GM23338 (cell line): ENCODE results near the gene PLIN5. TPM values are rescaled to one million over a fixed set of nuclear protein-coding genes. Genes with fewer than 3 reads are reported as not detected.

ENCODE experiments used
- ATAC-seq: fragments of 200-7000 bp; cut with Tn5 transposase; 3 replicates; pipeline ENCODE4 v1.9.1; 2020
- DNase-seq: peaks from one replicate; pipeline ENCODE4 v3.0.0-alpha.2; 2015; ENCODE audit warnings: low spot score
- H2AFZ ChIP-seq: fragments of 200-600 bp; sonication (generic); 2 replicates; pipeline ENCODE4 v1.8.0; 2016; ENCODE audit warnings: antibody characterized with exemption, mild to moderate bottlenecking, moderate library complexity
- H3F3A ChIP-seq: fragments of 200-600 bp; sonication (generic); replicated peaks from 2 replicates; pipeline ENCODE4 v1.8.0; 2017; ENCODE audit warnings: antibody characterized with exemption, mixed run types, low read depth
- H3K27ac ChIP-seq: fragments of 200-600 bp; sonication (generic); 2 replicates; pipeline ENCODE4 v1.6.1; 2016; ENCODE audit warnings: low read depth
- H3K27me3 ChIP-seq: fragments of 200-600 bp; sonication (generic); 2 replicates; pipeline ENCODE4 v1.8.0; 2016; ENCODE audit warnings: mild to moderate bottlenecking, mixed run types, moderate library complexity; ENCODE audit not compliant: insufficient read depth
- H3K36me3 ChIP-seq: fragments of 200-600 bp; sonication (generic); 2 replicates; pipeline ENCODE4 v1.8.0; 2016; ENCODE audit warnings: mild to moderate bottlenecking; ENCODE audit not compliant: insufficient read depth
- H3K4me1 ChIP-seq: fragments of 200-600 bp; sonication (generic); 2 replicates; pipeline ENCODE4 v1.8.0; 2016; ENCODE audit warnings: mild to moderate bottlenecking, moderate library complexity; ENCODE audit not compliant: insufficient read depth
- H3K4me2 ChIP-seq: fragments of 200-600 bp; sonication (generic); 2 replicates; pipeline ENCODE4 v1.7.1; 2017; ENCODE audit warnings: mixed run types
- H3K4me3 ChIP-seq: fragments of 200-600 bp; sonication (generic); 2 replicates; pipeline ENCODE4 v1.6.1; 2016; ENCODE audit warnings: mixed run types
- H3K79me2 ChIP-seq: fragments of 200-600 bp; sonication (generic); replicated peaks from 2 replicates; pipeline ENCODE4 v1.8.0; 2017; ENCODE audit warnings: mild to moderate bottlenecking; ENCODE audit not compliant: insufficient read depth
- H3K9me2 ChIP-seq: fragments of 200-600 bp; sonication (generic); 2 replicates; pipeline ENCODE4 v1.8.0; 2017; ENCODE audit not compliant: insufficient read depth
- H4K20me1 ChIP-seq: fragments of 200-600 bp; sonication (generic); replicated peaks from 2 replicates; pipeline ENCODE4 v1.8.0; 2017; ENCODE audit warnings: mild to moderate bottlenecking; ENCODE audit not compliant: insufficient read depth
- H3K27ac Mint-ChIP-seq: 2 replicates; pipeline ENCODE4 v1.8.0; 2020; ENCODE audit warnings: inconsistent platforms, mild to moderate bottlenecking, moderate library complexity, mixed read lengths
- H3K27me3 Mint-ChIP-seq: 3 replicates; pipeline ENCODE4 v1.8.0; 2022; ENCODE audit warnings: low read depth, mild to moderate bottlenecking, moderate library complexity, mixed read lengths, inconsistent platforms; ENCODE audit not compliant: insufficient read depth, poor library complexity
- H3K36me3 Mint-ChIP-seq: 3 replicates; pipeline ENCODE4 v1.8.0; 2021; ENCODE audit warnings: low read depth, mild to moderate bottlenecking, inconsistent platforms, moderate library complexity, mixed read lengths
- H3K4me1 Mint-ChIP-seq: 3 replicates; pipeline ENCODE4 v1.8.0; 2020; ENCODE audit warnings: mild to moderate bottlenecking, inconsistent platforms, mixed read lengths
- H3K4me3 Mint-ChIP-seq: 3 replicates; pipeline ENCODE4 v1.8.0; 2021; ENCODE audit warnings: moderate library complexity, mild to moderate bottlenecking, inconsistent platforms, mixed read lengths
- H3K9me3 Mint-ChIP-seq: 3 replicates; pipeline ENCODE4 v1.8.0; 2020; ENCODE audit warnings: moderate library complexity, mild to moderate bottlenecking, inconsistent platforms, mixed read lengths
- CREB1 ChIP-seq: fragments of 250-450 bp; sonication (Bioruptor Pico); IDR thresholded peaks from 2 replicates; pipeline ENCODE4 v1.5.0; 2020; ENCODE audit warnings: low read depth, mild to moderate bottlenecking, moderate library complexity
- EZH2 ChIP-seq: fragments of 200-600 bp; sonication (generic); IDR thresholded peaks from one replicate; pipeline ENCODE4 v1.8.0; 2017; ENCODE audit warnings: antibody characterized with exemption, mild to moderate bottlenecking, low read depth; ENCODE audit not compliant: unreplicated experiment
- EZH2phosphoT487 ChIP-seq: fragments of 200-600 bp; sonication (generic); IDR thresholded peaks from one replicate; pipeline ENCODE4 v1.8.1; 2018; ENCODE audit warnings: antibody characterized with exemption; ENCODE audit not compliant: unreplicated experiment
- JUNB ChIP-seq: IDR thresholded peaks from one replicate; pipeline ENCODE4 v1.6.1; 2016; ENCODE audit warnings: antibody characterized with exemption; ENCODE audit not compliant: unreplicated experiment
- NANOG ChIP-seq: IDR thresholded peaks from 2 replicates; pipeline ENCODE4 v1.6.1; 2016; ENCODE audit warnings: antibody characterized with exemption, borderline replicate concordance
- POLR2AphosphoS5 ChIP-seq: IDR thresholded peaks from 2 replicates; pipeline ENCODE4 v1.6.1; 2016; ENCODE audit warnings: antibody characterized with exemption, low read depth
- STAT1 ChIP-seq: IDR thresholded peaks from one replicate; pipeline ENCODE4 v1.6.1; 2016; ENCODE audit warnings: antibody characterized with exemption; ENCODE audit not compliant: unreplicated experiment
- ZNF114 ChIP-seq: fragments of 250-450 bp; sonication (Bioruptor Pico); IDR thresholded peaks from 2 replicates; pipeline ENCODE4 v1.5.0; 2020; ENCODE audit warnings: mild to moderate bottlenecking, moderate library complexity
- ZNF331 ChIP-seq: fragments of 250-450 bp; sonication (Bioruptor Pico); IDR thresholded peaks from 2 replicates; pipeline ENCODE4 v1.5.0; 2020; ENCODE audit warnings: low read depth, mild to moderate bottlenecking, moderate library complexity
- polyA plus RNA-seq: library from polyadenylated mRNA; unstranded; fragments of >200 nt; fragmentation: Nextera tagmentation; extraction: Ambion mirVana; gene quantifications from 2 replicates; pipeline ENCODE4 v1.2.1, GENCODE V29; 2016
- total RNA-seq: library from RNA; depleted of rRNA; stranded (reverse); fragments of >200 nt; shearing (Covaris generic); gene quantifications from 2 replicates; pipeline ENCODE4 v1.2.3, GENCODE V29; 2014
- TF ChIP-seq, protein P1 (sequence below), 2 experiments: fragments of 200-600 bp in 1 of 2; sonication (generic) in 1 of 2; conservative IDR thresholded peaks; 2 replicates each; pipeline versions ENCODE4 v1.5.1 to v1.6.1; 2016 to 2017; ENCODE audit warnings: antibody characterized with exemption in 2 of 2, low read depth in 2 of 2, mild to moderate bottlenecking in 2 of 2, moderate library complexity in 1 of 2
- TF ChIP-seq, protein P2 (sequence below): IDR thresholded peaks from 2 replicates; pipeline ENCODE4 v1.6.1; 2016; ENCODE audit warnings: antibody characterized with exemption
- TF ChIP-seq, protein P3 (sequence below): IDR thresholded peaks from one replicate; pipeline ENCODE4 v1.6.1; 2018; ENCODE audit warnings: antibody characterized with exemption; ENCODE audit not compliant: unreplicated experiment
- TF ChIP-seq, protein P4 (sequence below): fragments of 250-450 bp; sonication (Bioruptor Pico); IDR thresholded peaks from 2 replicates; pipeline ENCODE4 v1.5.0; 2020; ENCODE audit warnings: mild to moderate bottlenecking, moderate library complexity

PLIN5 gene
- total and polyA plus RNA-seq, 2 experiments from 2014 or later = 1.9 to 3.5 TPM

DNA sequence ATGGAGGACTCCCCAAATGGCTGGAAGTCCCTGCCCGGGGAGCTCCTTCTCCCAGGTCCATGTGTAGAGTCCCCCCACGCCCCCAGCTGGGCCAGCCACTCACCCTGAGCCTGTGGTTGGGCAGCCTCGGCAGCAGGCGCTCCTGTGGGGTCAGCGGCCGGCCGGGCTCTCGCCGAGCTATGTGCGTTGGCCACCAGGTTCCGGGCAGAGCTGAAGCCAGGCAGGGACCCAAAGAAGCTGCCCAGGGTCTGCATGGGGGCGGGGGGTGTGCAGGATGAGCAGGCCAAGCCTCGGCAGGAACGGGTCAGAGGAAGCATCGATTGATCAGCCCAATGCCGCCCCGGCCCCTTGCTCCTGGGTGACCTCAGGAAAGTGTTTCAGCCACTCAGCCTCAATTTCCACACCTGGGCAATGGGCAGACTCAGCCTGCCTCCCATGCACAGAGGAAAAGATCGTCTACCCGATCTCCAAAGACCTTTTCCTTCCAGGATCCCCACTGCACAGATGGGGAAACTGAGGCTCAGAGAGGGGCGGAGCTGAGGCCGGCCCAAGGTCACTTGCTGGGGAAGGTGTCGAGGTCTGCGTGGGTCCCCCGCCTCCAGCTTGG is 17.5 kb downstream of the PLIN5 start:
- no peak for ATAC-seq
- peaks cover 45% of the 10 kb centered on the region for H3K27me3 Mint-ChIP-seq

More for the DNA sequence above, 17.5 kb downstream of the PLIN5 start:
- Histone ChIP-seq H3K4me2 (no peak overlapping the region), H4K20me1 (no peaks in the 10 kb centered on the region; the same call in 1 of the 2 replicates), H3K9me2 (no peaks in the 10 kb centered on the region), H3K79me2 (no peaks in the 10 kb centered on the region), H3K27me3 (peaks cover 31% of the 10 kb centered on the region; the same call in 1 of the 2 replicates), H3K27ac (no peak overlapping the region), H2AFZ (no peak overlapping the region), H3F3A (no peaks in the 10 kb centered on the region), H3K4me3 (no peak overlapping the region), H3K36me3 (no peaks in the 10 kb centered on the region), H3K4me1 (no peaks in the 10 kb centered on the region)
- H3K9me3 Mint-ChIP-seq = peaks cover 3% of the 10 kb centered on the region; the same call in 2 of the 3 replicates
- no peak for DNase-seq
- H3K27ac Mint-ChIP-seq = no peak overlapping the region
- H3K36me3 Mint-ChIP-seq = peaks cover 2% of the 10 kb centered on the region; the same call in 1 of the 3 replicates
- H3K4me1 Mint-ChIP-seq = peaks cover 4% of the 10 kb centered on the region
- no peak overlapping the region for H3K4me3 Mint-ChIP-seq
- TF ChIP-seq, protein P1, sequence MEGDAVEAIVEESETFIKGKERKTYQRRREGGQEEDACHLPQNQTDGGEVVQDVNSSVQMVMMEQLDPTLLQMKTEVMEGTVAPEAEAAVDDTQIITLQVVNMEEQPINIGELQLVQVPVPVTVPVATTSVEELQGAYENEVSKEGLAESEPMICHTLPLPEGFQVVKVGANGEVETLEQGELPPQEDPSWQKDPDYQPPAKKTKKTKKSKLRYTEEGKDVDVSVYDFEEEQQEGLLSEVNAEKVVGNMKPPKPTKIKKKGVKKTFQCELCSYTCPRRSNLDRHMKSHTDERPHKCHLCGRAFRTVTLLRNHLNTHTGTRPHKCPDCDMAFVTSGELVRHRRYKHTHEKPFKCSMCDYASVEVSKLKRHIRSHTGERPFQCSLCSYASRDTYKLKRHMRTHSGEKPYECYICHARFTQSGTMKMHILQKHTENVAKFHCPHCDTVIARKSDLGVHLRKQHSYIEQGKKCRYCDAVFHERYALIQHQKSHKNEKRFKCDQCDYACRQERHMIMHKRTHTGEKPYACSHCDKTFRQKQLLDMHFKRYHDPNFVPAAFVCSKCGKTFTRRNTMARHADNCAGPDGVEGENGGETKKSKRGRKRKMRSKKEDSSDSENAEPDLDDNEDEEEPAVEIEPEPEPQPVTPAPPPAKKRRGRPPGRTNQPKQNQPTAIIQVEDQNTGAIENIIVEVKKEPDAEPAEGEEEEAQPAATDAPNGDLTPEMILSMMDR (conservative IDR thresholded peaks at IDR 0.05; ENCODE audit: low read depth in 2 of 2) = no peak
- TF ChIP-seq, protein P2, sequence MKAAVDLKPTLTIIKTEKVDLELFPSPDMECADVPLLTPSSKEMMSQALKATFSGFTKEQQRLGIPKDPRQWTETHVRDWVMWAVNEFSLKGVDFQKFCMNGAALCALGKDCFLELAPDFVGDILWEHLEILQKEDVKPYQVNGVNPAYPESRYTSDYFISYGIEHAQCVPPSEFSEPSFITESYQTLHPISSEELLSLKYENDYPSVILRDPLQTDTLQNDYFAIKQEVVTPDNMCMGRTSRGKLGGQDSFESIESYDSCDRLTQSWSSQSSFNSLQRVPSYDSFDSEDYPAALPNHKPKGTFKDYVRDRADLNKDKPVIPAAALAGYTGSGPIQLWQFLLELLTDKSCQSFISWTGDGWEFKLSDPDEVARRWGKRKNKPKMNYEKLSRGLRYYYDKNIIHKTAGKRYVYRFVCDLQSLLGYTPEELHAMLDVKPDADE = no peak
- no peak for TF ChIP-seq CREB1 (CRISPR knock-in tag)
- TF ChIP-seq STAT1 = no peak
- no peak for TF ChIP-seq NANOG
- no peak for TF ChIP-seq EZH2
- TF ChIP-seq, protein P3, sequence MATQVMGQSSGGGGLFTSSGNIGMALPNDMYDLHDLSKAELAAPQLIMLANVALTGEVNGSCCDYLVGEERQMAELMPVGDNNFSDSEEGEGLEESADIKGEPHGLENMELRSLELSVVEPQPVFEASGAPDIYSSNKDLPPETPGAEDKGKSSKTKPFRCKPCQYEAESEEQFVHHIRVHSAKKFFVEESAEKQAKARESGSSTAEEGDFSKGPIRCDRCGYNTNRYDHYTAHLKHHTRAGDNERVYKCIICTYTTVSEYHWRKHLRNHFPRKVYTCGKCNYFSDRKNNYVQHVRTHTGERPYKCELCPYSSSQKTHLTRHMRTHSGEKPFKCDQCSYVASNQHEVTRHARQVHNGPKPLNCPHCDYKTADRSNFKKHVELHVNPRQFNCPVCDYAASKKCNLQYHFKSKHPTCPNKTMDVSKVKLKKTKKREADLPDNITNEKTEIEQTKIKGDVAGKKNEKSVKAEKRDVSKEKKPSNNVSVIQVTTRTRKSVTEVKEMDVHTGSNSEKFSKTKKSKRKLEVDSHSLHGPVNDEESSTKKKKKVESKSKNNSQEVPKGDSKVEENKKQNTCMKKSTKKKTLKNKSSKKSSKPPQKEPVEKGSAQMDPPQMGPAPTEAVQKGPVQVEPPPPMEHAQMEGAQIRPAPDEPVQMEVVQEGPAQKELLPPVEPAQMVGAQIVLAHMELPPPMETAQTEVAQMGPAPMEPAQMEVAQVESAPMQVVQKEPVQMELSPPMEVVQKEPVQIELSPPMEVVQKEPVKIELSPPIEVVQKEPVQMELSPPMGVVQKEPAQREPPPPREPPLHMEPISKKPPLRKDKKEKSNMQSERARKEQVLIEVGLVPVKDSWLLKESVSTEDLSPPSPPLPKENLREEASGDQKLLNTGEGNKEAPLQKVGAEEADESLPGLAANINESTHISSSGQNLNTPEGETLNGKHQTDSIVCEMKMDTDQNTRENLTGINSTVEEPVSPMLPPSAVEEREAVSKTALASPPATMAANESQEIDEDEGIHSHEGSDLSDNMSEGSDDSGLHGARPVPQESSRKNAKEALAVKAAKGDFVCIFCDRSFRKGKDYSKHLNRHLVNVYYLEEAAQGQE = no peak
- no peak for TF ChIP-seq JUNB
- TF ChIP-seq ZNF114 (CRISPR knock-in tag) = no peak
- no peak for TF ChIP-seq EZH2phosphoT487
- TF ChIP-seq, protein P4, sequence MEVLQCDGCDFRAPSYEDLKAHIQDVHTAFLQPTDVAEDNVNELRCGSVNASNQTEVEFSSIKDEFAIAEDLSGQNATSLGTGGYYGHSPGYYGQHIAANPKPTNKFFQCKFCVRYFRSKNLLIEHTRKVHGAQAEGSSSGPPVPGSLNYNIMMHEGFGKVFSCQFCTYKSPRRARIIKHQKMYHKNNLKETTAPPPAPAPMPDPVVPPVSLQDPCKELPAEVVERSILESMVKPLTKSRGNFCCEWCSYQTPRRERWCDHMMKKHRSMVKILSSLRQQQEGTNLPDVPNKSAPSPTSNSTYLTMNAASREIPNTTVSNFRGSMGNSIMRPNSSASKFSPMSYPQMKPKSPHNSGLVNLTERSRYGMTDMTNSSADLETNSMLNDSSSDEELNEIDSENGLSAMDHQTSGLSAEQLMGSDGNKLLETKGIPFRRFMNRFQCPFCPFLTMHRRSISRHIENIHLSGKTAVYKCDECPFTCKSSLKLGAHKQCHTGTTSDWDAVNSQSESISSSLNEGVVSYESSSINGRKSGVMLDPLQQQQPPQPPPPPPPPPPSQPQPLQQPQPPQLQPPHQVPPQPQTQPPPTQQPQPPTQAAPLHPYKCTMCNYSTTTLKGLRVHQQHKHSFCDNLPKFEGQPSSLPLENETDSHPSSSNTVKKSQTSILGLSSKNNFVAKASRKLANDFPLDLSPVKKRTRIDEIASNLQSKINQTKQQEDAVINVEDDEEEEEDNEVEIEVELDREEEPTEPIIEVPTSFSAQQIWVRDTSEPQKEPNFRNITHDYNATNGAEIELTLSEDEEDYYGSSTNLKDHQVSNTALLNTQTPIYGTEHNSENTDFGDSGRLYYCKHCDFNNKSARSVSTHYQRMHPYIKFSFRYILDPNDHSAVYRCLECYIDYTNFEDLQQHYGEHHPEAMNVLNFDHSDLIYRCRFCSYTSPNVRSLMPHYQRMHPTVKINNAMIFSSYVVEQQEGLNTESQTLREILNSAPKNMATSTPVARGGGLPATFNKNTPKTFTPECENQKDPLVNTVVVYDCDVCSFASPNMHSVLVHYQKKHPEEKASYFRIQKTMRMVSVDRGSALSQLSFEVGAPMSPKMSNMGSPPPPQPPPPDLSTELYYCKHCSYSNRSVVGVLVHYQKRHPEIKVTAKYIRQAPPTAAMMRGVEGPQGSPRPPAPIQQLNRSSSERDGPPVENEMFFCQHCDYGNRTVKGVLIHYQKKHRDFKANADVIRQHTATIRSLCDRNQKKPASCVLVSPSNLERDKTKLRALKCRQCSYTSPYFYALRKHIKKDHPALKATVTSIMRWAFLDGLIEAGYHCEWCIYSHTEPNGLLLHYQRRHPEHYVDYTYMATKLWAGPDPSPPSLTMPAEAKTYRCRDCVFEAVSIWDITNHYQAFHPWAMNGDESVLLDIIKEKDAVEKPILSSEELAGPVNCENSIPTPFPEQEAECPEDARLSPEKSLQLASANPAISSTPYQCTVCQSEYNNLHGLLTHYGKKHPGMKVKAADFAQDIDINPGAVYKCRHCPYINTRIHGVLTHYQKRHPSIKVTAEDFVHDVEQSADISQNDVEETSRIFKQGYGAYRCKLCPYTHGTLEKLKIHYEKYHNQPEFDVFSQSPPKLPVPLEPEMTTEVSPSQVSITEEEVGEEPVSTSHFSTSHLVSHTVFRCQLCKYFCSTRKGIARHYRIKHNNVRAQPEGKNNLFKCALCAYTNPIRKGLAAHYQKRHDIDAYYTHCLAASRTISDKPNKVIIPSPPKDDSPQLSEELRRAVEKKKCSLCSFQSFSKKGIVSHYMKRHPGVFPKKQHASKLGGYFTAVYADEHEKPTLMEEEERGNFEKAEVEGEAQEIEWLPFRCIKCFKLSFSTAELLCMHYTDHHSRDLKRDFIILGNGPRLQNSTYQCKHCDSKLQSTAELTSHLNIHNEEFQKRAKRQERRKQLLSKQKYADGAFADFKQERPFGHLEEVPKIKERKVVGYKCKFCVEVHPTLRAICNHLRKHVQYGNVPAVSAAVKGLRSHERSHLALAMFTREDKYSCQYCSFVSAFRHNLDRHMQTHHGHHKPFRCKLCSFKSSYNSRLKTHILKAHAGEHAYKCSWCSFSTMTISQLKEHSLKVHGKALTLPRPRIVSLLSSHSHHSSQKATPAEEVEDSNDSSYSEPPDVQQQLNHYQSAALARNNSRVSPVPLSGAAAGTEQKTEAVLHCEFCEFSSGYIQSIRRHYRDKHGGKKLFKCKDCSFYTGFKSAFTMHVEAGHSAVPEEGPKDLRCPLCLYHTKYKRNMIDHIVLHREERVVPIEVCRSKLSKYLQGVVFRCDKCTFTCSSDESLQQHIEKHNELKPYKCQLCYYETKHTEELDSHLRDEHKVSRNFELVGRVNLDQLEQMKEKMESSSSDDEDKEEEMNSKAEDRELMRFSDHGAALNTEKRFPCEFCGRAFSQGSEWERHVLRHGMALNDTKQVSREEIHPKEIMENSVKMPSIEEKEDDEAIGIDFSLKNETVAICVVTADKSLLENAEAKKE (CRISPR knock-in tag) = no peak
- no peak for TF ChIP-seq ZNF331 (CRISPR knock-in tag)
- TF ChIP-seq POLR2AphosphoS5 = no peak
